OCI-LY7 (cell line): ENCODE data around the gene CDC42BPB. TPM values are rescaled to one million over a fixed set of nuclear protein-coding genes. Genes with fewer than 3 reads are reported as not detected.

Experiments used
- BruUV-seq: library from RNA; stranded (reverse); fragments of 400-500 nt; replicated peaks from 2 replicates; lab custom pipeline; 2021; lab: Mats Ljungman, UMichigan
- CTCF ChIA-PET: fragments of 300-600 bp; sonication (Branson Sonifier 250); formaldehyde crosslinking; loops from one replicate; lab custom pipeline; 2022; ENCODE audit warnings: antibody characterized with exemption; ENCODE audit not compliant: unreplicated experiment; lab: Charles Lee
- POLR2A ChIA-PET: fragments of 300-600 bp; sonication (Branson Sonifier 250); formaldehyde crosslinking; loops from one replicate; lab custom pipeline; 2022; ENCODE audit warnings: antibody characterized with exemption; lab: Charles Lee
- DNase-seq: peaks from one replicate; pipeline ENCODE4 v3.0.0-alpha.2; 2015; ENCODE audit warnings: low spot score
- H2AFZ ChIP-seq: fragments of 200-600 bp; sonication (generic), shearing (Covaris generic); 2 replicates; pipeline ENCODE4 v1.6.1; 2014; ENCODE audit warnings: mild to moderate bottlenecking, antibody characterized with exemption, low read length, moderate library complexity
- H3K27ac ChIP-seq: fragments of 200-600 bp; sonication (generic); 2 replicates; pipeline ENCODE4 v1.5.1; 2014; ENCODE audit warnings: mixed run types, low read depth, mild to moderate bottlenecking, moderate library complexity, low read length, inconsistent platforms; ENCODE audit not compliant: poor library complexity, severe bottlenecking
- H3K36me3 ChIP-seq: fragments of 200-600 bp; sonication (generic); 2 replicates; pipeline ENCODE4 v1.6.1; 2014; ENCODE audit warnings: mild to moderate bottlenecking, antibody characterized with exemption, low read length, moderate library complexity, mixed read lengths; ENCODE audit not compliant: insufficient read depth
- H3K4me1 ChIP-seq: fragments of 200-600 bp; sonication (generic); 2 replicates; pipeline ENCODE4 v1.5.1; 2014; ENCODE audit warnings: mild to moderate bottlenecking, low read length; ENCODE audit not compliant: insufficient read depth, poor library complexity, severe bottlenecking
- H3K4me2 ChIP-seq: fragments of 200-600 bp; sonication (generic); 2 replicates; pipeline ENCODE4 v1.6.1; 2014; ENCODE audit warnings: mild to moderate bottlenecking, low read length
- H3K4me3 ChIP-seq: fragments of 200-600 bp; sonication (generic); 2 replicates; pipeline ENCODE4 v1.5.1; 2014; ENCODE audit warnings: mild to moderate bottlenecking, low read depth, low read length; ENCODE audit not compliant: poor library complexity, severe bottlenecking
- H3K79me2 ChIP-seq: fragments of 200-600 bp; sonication (generic); 2 replicates; pipeline ENCODE4 v1.6.1; 2016; ENCODE audit warnings: low read depth, mild to moderate bottlenecking, low read length, moderate library complexity, mixed read lengths; ENCODE audit not compliant: insufficient read depth
- H3K9me2 ChIP-seq: fragments of 200-600 bp; sonication (generic); 2 replicates; pipeline ENCODE4 v1.6.1; 2016; ENCODE audit warnings: mild to moderate bottlenecking, low read length, mixed read lengths; ENCODE audit not compliant: insufficient read depth
- H3K9me3 ChIP-seq: fragments of 200-600 bp; sonication (generic); 2 replicates; pipeline ENCODE4 v1.6.1; 2014; ENCODE audit warnings: mild to moderate bottlenecking, mixed run types, low read length, mixed read lengths
- H4K20me1 ChIP-seq: fragments of 200-600 bp; sonication (generic); 2 replicates; pipeline ENCODE4 v1.6.1; 2014; ENCODE audit warnings: mild to moderate bottlenecking, antibody characterized with exemption, low read length, moderate library complexity, mixed read lengths; ENCODE audit not compliant: insufficient read depth
- CTCF ChIP-seq: fragments of 200-600 bp; sonication (generic); conservative IDR thresholded peaks from 2 replicates; pipeline ENCODE4 v1.5.1; 2014; ENCODE audit warnings: mild to moderate bottlenecking, antibody characterized with exemption, low read length, moderate library complexity, mixed read lengths
- EZH2phosphoT487 ChIP-seq: fragments of 200-600 bp; sonication (generic); IDR thresholded peaks from 2 replicates; pipeline ENCODE4 v1.6.1; 2018; ENCODE audit warnings: low read depth, borderline replicate concordance, mild to moderate bottlenecking, mixed run types, antibody characterized with exemption, low read length, moderate library complexity, mixed read lengths
- intact Hi-C: fragments of 100-400 bp; cut with micrococcal nuclease; formaldehyde crosslinking; loops from one replicate; pipeline ENCODE4 v1.10.0; 2022; ENCODE audit not compliant: unreplicated experiment
- total RNA-seq, 2 experiments: library from RNA; depleted of rRNA in 1 of 2; stranded (reverse); fragments of >200 nt in 1 of 2; shearing (Covaris generic) in 1 of 2; gene quantifications; 2 replicates each; pipeline ENCODE4 v1.2.3, GENCODE V29; 2014 to 2022

The CDC42BPB gene
- total RNA-seq, 2 experiments from 2014 or later = 0.03 to 0.46 TPM

GRCh38 chr14:102945346-102946130 is 111.8 kb downstream of the CDC42BPB start:
- no peaks in the 10 kb centered on the region for H3K9me3 ChIP-seq
- no peak overlapping the region for H2AFZ ChIP-seq
- H3K9me2 ChIP-seq = no peaks in the 10 kb centered on the region
- H3K36me3 ChIP-seq = no peaks in the 10 kb centered on the region
- TF ChIP-seq CTCF (no peak), EZH2phosphoT487 (no peak)
- no peak overlapping the region for H3K4me2 ChIP-seq
- intact Hi-C loops = no loop called here
- ChIA-PET CTCF (no interaction called here), POLR2A (interaction anchor here (1.7 kb wide), 1 partner anchor 11 kb away, joined by 7 read pairs; no protein-coding TSS in a partner anchor)
- H4K20me1 ChIP-seq = no peaks in the 10 kb centered on the region
- no peak overlapping the region for H3K27ac ChIP-seq
- no TSS peak for BruUV-seq
- peaks cover 38% of the 10 kb centered on the region for H3K4me1 ChIP-seq
- H3K4me3 ChIP-seq = no peak overlapping the region
- DNase-seq = no peak
- H3K79me2 ChIP-seq = no peaks in the 10 kb centered on the region

DNA sequence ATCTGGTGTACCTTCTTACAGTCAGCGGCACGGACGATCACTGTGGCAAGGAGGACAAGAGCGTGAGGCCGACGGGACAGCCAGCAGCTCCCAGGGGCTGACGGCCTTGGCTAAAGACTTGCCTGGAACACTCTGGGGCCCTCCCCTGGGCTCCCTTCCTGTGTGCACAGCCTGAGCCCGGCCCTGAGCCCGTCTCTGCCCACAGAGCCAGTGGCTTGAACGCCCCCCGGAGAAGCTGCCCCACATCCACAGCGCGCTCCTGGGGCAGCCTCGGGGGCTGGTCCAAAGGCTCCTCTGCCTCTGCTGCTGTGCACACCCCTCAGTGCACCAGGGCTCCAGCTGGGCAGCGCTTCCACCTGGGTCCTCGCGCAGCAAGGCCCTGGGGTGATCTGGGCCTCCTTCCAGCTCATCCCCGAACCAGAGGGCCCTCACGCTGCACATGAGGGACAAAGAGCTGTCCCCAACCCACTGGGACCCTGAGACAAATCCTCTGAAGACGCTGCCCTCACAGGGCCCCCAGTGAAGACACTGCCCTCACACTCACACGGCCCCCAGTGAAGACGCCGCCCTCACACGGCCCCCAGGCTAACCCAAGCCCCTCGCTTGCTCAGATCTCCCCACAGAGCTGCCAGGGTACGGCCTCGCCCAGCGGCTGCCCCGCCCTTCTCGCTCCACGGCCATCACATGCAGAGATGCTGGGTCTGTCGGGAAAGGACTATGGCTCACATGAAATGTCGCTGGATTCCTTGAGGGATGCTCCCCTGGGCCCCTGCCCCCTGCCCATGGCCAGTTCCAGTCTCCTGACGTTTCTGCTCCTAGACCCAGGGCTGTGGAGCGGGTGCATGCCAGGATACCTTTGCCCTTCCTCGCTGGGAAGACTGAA is 112.7 kb downstream of the CDC42BPB start:
- no peak overlapping the region for H3K4me3 ChIP-seq
- no peaks in the 10 kb centered on the region for H3K79me2 ChIP-seq
- H3K9me3 ChIP-seq = no peaks in the 10 kb centered on the region
- H3K4me1 ChIP-seq = peaks cover 38% of the 10 kb centered on the region
- H3K27ac ChIP-seq = no peak overlapping the region
- intact Hi-C loops = no loop called here
- no TSS peak for BruUV-seq
- POLR2A ChIA-PET = interaction anchor here (1.7 kb wide), 1 partner anchor 10 kb away, joined by 7 read pairs; no protein-coding TSS in a partner anchor
- H2AFZ ChIP-seq = no peak overlapping the region
- H3K36me3 ChIP-seq = no peaks in the 10 kb centered on the region
- no peak for TF ChIP-seq EZH2phosphoT487
- no peak for TF ChIP-seq CTCF
- DNase-seq = no peak
- H3K4me2 ChIP-seq = no peak overlapping the region
- no peaks in the 10 kb centered on the region for H4K20me1 ChIP-seq
- no peaks in the 10 kb centered on the region for H3K9me2 ChIP-seq
- CTCF ChIA-PET = no interaction called here
